Kidney epithelial cell (primary cell): Measurements from ENCODE around the gene MTFP1. TPM values are rescaled to one million over a fixed set of nuclear protein-coding genes. Genes with fewer than 3 reads are reported as not detected.
"Not testable (repeated sequence)": the region's sequence is repeated elsewhere in the genome, so short reads cannot be mapped to it uniquely, and the experiment has no call there.

Source experiments
- DNase-seq: peaks from one replicate; pipeline ENCODE4 v3.0.0-alpha.2; 2010; ENCODE audit warnings: low read depth
- H3K27me3 ChIP-seq: 2 replicates; pipeline ENCODE4 v1.6.0; 2011; ENCODE audit warnings: low read length; ENCODE audit not compliant: control insufficient read depth, insufficient read depth
- H3K36me3 ChIP-seq: 2 replicates; pipeline ENCODE4 v1.5.1; 2011; ENCODE audit warnings: low read length; ENCODE audit not compliant: control insufficient read depth, insufficient read depth
- H3K4me3 ChIP-seq: 2 replicates; pipeline ENCODE4 v1.5.1; 2011; ENCODE audit warnings: low read depth, mild to moderate bottlenecking, control low read depth, low read length
- CTCF ChIP-seq: IDR thresholded peaks from 2 replicates; pipeline ENCODE4 v1.5.1; 2011; ENCODE audit warnings: mild to moderate bottlenecking, moderate library complexity, low read length, control low read depth, inconsistent platforms; ENCODE audit not compliant: insufficient read depth, poor library complexity, severe bottlenecking
- total RNA-seq: library from RNA; depleted of rRNA; stranded (reverse); fragments of >200 nt; gene quantifications from 2 replicates; pipeline ENCODE4 v1.2.3, GENCODE V29; 2015

The MTFP1 gene
- total RNA-seq, 1 donor from 2014 or later: 43.4 TPM

GRCh38 chr22:30400159-30400558, 25.4 kb upstream of the MTFP1 start:
- no peak for DNase-seq
- Histone ChIP-seq H3K4me3 (no peak overlapping the region), H3K36me3 (no peaks in the 10 kb centered on the region), H3K27me3 (no peaks in the 10 kb centered on the region)
- no peak for TF ChIP-seq CTCF

- H3K27me3 ChIP-seq, H3K4me3 ChIP-seq, H3K36me3 ChIP-seq, DNase-seq: not testable (repeated sequence)
These were observed 24.5 kb upstream of the MTFP1 start for GRCh38 chr22:30401024-30401423.

- Histone ChIP-seq H3K4me3 (no peak overlapping the region), H3K27me3 (no peaks in the 10 kb centered on the region), H3K36me3 (peaks cover 1% of the 10 kb centered on the region)
- no peak for TF ChIP-seq CTCF
- no peak for DNase-seq
These were observed 23.4 kb upstream of the MTFP1 start for GRCh38 chr22:30402028-30402765.

- not testable (repeated sequence) for DNase-seq, H3K36me3 ChIP-seq
These were observed 22.8 kb upstream of the MTFP1 start for GRCh38 chr22:30402766-30403104.

GRCh38 chr22:30404307-30404706, 21.3 kb upstream of the MTFP1 start:
- no peak for DNase-seq
- no peak overlapping the region for H3K4me3 ChIP-seq
- H3K36me3 ChIP-seq: peaks cover 3% of the 10 kb centered on the region
- no peak for TF ChIP-seq CTCF
- H3K27me3 ChIP-seq: no peaks in the 10 kb centered on the region

More at GRCh38 chr22:30402766-30403104, 22.8 kb upstream of the MTFP1 start:
- not testable (repeated sequence) for H3K4me3 ChIP-seq, H3K27me3 ChIP-seq

- H3K4me3 ChIP-seq: no peak overlapping the region
- no peaks in the 10 kb centered on the region for H3K27me3 ChIP-seq
- peaks cover 4% of the 10 kb centered on the region for H3K36me3 ChIP-seq
- no peak for TF ChIP-seq CTCF
- DNase-seq: no peak
These were observed 19.8 kb upstream of the MTFP1 start for GRCh38 chr22:30405731-30406130.

GRCh38 chr22:30406400-30406799, 19.2 kb upstream of the MTFP1 start:
- no peak for DNase-seq
- H3K4me3 ChIP-seq: no peak overlapping the region
- H3K27me3 ChIP-seq: no peaks in the 10 kb centered on the region
- peaks cover 4% of the 10 kb centered on the region for H3K36me3 ChIP-seq
- TF ChIP-seq CTCF: no peak
